HG02938 (cell line): ENCODE data around the gene SMIM24.
"Not testable (repeated sequence)": the region's sequence is repeated elsewhere in the genome, so short reads cannot be mapped to it uniquely, and the experiment has no call there.

Experiments
- ATAC-seq: cut with Tn5 transposase; IDR thresholded peaks from one replicate; pipeline ENCODE4 v1.9.1; 2021; ENCODE audit warnings: mild to moderate bottlenecking, moderate library complexity; ENCODE audit not compliant: unreplicated experiment

Gene SMIM24

DNA sequence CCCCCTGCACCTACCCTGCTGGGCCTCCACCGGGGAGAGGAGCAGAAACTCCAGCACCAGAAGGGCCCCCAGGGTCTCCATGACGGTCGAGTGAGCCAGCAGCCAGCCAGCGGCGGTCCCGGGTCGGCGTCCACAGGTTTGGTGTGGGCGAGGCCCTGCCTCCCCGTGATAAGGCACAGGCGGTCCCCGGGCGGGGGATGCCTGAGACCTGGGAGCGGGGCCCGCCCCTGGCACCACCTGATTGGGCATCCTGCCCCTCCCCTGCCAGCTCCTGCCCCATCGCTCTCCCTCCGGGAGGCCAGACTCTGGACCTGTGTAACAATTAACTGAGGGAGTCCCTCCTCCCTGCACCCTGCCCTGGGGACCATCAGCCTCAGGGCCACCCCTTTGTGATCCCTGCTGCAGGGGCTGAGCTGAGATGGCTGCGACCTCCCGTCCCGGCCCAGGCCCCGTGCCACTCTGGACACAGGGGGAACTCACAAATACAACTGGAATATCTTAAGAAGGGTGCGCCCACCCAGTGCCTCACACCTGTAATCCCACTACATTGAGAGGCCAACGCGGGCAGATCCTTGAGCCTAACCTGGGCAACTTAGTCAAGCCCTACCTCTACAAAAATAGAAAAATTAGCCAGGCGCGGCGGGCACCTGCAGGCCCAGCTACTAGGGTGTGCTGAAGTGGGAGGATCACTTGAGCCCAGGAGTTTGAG, at the start of gene SMIM24:
Gene SMIM24, minus strand, starts transcription at position 143 of the 709 bp plus-strand sequence. Its CDS starts 62 bp downstream, at position 81.
- no peak for ATAC-seq

DNA sequence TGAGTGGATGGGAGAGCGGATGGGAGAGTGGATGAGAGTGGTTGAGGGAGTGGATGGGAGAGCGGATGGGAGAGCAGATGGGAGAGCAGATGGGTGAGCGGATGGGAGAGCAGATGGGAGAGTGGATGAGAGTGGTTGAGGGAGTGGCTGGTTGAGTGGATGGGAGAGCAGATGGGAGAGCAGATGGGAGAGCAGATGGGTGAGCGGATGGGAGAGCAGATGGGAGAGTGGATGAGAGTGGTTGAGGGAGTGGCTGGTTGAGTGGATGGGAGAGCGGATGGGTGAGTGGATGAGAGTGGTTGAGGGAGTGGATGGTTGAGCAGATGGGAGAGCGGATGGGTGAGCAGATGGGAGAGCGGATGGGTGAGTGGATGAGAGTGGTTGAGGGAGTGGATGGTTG, 49.0 kb upstream of the SMIM24 start:
- not testable (repeated sequence) for ATAC-seq

DNA sequence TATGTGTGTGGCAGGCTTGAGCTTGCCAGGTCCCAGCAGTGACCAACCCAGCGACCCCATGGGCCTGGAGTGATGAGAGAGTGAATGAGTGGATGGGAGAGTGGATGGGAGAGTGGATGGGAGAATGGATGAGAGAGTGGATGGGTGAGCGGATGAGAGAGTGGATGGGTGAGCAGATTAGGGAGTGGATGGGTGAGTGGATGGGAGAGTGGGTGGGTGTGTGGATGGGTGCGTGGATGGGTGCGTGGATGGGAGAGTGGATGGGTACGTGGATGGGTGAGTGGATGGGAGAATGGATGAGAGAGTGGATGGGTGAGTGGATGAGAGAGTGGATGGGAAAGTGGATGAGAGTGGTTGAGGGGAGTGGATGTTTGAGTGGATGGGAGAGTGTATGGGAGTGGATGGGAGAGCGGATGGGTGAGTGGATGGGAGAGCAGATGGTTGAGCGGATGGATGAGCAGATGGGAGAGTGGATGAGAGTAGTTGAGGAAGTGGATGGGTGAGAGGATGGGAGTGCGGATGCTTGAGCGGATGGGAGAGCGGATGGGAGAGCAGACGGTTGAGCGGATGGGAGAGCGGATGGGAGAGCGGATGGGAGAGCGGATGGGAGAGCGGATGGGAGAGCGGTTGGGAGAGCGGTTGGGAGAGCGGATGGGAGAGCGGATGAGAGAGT, 48.4 kb upstream of the SMIM24 start:
- ATAC-seq = no peak

DNA sequence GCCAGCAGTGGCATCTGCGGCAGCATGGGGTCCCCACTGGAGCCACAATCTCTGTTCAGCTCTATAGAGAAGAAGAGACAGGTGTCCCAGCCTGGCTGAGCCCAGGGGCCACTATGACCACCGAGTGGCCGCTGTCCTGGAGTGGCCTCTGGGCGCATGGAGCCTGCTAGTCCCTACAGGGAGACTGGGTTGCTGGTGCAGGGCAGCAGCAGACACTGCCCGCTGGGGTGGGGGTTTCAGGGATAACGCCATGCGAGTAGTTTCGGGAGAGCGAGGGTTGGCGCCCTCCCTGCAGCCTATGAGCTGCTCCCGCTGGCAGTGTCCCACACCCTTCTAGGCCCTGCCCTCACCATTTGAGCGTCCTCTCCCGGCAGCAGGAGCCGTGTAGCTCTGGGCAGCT, 47.8 kb upstream of the SMIM24 start:
- ATAC-seq = no peak

DNA sequence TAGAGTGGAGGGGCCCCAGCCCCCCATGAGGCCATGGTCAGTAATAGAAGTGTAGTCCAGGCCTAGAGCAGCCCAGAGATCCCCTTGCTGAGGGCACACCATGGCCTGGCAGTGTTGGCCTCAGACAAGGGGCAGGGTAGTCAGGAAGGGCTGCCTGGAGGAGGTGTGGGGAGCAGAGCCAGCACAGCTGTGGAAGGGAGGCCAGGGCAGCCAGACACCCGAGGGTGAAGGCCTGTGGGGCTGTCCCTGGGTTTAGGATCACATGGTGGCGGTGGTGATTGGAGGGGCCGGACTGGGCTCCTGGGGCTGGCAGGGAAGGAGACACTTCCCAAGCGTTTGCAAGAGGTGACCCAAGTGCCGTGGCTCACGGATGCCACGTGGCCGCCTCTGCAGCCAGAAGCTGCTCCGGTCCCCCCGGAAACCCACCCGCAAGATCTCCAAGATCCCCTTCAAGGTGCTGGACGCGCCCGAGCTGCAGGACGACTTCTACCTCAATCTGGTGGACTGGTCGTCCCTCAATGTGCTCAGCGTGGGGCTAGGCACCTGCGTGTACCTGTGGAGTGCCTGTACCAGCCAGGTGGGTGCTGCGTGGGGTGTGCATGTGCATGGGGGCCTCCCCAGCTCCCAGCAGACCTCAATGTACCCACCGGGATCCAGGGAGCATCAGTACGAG, 47.0 kb upstream of the SMIM24 start:
- ATAC-seq = no peak

DNA sequence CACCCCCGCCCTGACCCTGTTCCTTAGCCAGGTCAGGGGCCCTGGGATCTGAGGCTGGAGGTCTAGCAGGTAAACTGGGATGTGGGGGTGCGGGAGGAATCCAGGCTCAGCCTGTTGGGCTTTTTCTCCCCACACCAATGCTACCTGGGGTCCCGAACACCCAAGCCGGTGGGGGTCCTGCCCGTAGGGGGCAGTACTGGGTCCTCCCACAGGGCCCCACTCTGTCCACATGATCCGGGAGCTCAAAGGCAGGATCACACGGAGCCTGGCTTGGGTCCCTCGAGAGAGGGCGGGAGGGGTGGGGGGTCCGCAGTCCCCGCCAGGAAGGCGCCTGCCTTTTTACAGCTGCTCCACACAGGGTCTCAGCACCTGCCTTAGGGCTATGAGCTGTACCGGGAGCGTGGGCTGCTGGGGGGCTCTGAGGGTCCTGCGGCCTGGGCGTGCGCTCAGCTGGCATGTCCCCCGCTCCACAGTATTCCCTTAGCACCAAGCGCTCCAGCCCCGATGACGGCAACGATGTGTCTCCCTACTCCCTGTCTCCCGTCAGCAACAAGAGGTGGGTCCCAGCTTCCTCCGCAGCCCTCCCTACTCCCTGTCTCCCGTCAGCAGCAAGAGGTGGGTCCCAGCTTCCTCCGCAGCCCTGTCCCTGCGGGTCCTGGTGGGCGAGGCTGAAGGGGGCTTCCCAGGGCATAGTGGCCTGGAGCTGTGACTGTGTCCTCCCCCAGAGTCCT, 46.3 kb upstream of the SMIM24 start:
- no peak for ATAC-seq

DNA sequence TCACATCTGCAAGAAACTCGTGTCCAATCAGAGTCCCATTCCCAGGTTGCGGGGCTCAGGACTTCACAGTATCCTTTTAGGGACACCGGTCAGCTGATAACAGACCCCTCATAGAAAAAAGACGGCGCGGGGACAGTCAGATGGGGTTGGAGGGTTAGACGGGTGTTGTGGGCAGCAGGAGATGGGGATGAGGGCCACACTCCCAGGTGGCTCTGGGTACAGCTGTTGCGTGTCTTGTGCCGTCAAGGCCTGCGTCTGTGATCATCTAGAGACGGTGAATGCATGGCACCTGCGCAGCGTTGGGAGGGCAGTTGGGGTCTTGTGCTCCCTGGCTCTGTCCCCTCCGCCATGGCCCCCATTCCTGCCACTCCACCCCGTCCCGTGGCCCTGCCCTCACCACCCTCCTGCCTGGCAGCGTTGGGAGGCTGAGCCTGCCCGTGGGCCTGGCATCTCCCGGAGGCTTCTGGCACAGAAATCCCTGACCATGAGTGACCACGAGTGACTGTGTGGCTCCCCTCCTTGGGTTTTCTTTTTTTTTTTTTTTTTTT, 44.7 kb upstream of the SMIM24 start:
- no peak for ATAC-seq

DNA sequence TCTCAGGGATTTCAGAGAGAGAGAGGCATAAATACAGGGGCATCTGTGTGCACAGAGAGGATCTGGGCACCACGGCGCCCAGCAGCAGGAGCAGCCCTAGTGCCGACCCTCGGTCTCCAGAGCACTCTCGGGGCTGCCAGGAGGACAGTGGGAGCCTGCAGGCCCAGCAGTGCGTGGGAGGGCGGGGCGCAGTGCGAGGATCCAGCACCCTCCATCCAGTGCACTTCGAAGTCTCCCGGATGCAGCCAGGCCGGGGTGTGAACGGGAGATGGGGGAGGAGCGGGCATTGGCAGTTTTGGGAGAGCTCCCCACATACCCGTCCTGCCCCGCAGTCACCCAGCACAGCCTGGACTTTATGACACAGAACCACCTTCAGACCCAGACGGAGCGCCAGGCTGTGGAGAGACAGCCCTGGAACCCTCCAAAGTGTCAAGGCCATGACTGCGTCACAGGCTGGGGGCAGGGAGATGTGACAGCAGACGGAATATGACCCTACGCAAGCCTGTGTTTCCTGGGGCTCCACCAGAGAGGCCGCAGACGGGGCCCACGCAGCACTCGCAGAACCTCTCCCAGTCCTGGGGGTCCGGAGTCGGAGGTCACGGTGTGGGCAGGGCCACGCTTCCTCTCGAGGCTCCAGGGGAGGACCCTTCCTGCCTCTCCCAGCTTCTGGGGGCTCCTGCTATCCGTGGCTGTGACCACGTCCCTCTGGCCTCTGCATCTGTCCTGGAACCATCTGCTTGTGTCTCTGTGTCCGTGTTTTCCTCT, 43.9 kb upstream of the SMIM24 start:
- ATAC-seq = no peak

DNA sequence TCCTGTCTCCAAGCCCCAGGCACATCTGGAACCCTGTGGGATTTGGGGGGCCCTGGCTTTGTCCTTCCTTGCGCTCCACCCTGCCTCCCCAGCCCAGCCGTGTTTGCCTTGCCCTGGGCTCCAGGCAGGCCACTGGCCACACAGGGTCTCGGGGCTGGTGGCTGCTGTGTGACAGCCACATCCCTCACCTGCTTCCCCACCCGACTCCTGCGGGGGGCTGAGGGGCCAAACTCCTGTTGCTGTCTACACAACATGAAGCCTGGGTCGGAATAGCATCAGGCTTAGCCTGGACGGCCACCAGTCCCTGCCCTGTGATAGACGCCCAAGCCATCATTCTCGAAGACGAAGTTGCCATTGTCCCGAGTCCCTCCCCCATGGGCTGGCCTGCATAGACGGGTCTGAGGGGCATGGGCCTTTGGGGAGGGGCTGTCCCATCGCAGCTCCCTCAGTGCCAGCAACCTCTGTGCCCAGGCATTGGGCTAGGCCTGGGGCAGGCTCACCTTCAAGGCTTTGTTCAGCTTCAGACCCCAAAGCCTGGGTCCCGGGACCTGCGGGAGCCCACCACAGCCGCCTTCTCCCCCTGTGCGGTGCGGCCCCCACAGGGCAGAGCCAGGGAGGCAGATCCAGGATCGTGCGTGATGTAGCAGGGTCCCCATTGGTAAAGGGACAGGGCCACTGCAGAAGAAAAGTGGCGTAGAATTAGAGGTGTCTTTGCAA, 43.2 kb upstream of the SMIM24 start:
- no peak for ATAC-seq

DNA sequence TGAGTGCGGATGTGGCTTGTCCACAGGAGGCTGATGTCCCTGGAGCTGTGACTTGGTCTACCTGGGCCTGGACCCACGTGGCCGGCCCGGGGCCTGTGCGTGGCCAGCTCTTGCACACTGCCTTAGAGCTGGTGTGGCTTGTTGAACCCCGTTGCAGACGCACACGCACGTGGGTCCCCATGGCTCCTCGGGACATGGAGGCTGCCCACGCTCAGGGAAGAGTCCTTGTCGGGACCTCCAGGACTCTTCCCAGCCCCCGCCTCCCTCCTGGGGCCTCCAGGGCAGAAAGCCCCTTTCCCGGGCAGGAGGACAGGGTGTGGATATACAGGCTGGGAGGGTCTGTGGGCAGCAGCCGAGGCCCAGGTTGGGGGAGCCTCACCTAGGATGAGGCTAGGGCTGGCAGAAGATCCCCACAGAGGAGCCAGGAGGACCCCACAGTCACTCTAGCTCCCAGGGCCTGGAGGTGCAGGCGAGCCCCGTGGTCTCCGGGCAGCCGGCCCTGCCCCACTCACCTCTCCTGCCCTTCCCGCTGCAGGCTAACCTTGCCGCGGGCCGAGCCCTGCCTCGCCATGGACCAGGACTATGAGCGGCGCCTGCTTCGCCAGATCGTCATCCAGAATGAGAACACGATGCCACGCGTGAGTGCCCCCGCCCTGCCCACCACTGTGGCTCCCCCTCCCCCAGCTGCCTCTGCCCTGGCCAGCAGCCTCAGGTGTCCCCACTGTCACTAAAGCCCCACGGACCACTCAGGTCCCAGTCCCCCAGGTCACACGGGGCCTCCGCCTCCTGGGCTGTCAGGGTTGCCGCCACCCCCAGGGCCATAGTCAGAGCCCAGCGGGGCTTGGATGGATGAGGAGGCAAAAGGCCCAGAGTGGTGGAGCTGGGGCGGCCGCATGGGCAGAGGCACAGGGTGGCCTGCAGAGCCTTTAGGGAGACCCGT, 42.4 kb upstream of the SMIM24 start:
- ATAC-seq = no peak

DNA sequence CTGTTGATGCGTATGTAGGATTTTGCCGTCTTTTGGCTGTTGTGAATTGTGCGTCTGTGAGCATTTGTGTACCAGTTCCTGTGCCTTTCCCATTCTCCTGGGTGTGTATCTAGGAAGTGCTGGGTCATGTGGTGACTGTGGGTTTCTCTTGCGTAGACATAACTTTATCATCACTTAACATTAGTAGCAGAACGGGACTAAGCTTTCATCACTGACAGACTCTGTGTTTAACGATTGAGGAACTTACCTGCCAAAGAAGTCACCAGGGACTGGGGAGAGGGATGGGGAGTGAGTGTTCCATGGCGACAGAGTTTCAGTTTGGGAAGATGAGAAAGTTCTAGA, 40.8 kb upstream of the SMIM24 start:
- ATAC-seq = no peak

DNA sequence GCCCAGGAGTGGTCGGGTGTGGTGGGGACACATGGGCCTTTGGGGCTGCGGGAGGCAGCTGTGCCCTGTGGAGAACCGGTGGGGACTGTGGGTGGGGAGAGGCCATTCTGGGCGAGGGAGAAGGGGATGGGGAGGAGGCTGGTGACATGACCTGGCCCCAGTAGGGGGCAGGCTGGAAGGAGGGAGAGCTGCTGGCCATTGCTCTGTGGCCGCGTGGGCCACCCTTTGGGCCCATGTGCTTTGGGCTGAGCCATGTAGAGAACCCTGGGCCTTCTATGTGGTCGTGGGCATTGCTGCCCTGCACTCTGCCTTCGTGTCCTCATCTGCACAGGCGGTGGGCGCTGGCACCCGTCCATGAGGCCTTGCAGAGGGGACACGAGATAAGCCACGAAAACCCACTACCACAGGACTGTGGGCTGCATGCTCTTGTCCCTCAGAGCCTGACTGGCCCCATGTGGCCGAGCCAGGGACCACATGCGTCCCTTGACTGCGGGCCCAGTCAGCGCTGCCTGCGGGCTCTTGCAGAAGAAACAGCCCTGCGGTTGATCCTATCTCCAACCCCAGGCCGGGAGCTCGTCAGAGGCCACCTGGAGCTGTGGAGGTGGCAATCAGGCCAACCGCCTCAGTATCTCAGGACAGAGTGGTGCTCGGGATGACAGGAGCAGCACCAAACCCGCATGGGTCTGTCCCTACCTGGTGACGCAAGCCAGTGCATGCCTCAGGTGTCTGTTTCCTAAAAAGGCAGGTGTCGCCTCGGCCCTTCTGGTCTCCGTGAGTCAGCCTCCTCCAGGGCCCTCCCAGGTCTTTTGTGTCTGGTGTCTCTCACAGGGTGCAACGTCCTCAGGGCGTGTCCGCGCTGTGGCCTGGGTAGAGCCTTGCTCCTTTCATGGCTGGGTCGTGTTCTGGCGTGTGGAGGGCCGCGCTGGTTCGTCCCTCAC, 40.1 kb upstream of the SMIM24 start:
- ATAC-seq = no peak

DNA sequence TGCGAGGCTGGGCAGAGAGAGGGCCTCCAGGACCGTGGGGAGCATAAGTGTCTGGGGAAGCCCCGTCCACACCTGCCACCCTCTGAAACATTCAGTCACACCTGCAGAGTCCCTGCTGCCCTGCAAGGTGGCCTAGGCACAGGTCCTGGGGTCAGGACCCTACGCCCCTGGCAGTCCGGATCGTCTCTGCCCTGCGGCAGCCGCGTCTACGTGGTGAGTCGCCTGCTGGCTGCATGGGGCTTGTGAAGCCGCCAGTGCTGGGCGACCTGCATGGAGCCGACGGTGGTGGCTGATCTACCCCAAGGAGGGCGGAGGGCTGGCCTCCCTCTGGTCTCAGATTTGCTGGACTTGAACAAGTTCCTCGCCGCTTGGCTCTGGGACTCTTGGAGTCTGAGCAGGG, 38.8 kb upstream of the SMIM24 start:
- no peak for ATAC-seq

DNA sequence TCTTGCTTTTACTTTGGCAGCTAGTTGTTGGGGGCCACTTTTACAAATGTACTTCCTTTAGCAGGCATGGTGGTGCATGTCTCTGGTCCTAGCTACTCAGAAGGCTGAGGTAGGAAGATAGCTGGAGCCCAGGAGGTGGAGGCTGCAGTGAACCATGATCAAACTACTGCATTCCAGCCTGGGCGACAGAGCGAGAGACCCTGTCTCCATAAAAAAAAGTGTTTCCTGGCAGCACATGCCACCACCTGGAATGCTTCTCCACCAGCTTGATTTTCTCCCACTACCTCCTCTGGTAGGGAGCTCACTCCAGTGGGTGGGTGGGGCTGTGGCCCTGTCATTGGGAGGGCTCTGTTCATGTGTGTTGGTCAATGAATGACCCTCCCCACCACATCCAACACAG, 38.3 kb upstream of the SMIM24 start:
- no peak for ATAC-seq

DNA sequence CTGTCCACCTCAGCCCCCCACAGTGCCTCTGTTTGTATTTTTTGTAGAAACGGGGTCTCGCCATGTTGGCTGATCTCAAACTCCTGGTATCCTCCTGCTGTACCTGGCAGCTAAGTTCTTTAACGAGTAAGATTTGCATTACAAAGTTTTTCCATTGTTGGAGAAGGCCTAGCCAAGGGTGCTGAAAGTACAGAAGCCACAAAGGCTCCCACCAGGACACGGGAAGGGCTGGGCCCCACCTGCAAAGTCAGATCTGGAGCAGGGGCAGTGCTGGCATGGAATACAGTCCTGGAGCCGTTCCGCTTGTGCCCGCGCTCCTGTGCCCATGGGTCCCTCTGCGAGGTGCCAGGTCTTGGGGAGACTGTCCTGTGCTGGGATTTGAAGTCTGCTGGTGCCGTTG, 37.9 kb upstream of the SMIM24 start:
- ATAC-seq = no peak

DNA sequence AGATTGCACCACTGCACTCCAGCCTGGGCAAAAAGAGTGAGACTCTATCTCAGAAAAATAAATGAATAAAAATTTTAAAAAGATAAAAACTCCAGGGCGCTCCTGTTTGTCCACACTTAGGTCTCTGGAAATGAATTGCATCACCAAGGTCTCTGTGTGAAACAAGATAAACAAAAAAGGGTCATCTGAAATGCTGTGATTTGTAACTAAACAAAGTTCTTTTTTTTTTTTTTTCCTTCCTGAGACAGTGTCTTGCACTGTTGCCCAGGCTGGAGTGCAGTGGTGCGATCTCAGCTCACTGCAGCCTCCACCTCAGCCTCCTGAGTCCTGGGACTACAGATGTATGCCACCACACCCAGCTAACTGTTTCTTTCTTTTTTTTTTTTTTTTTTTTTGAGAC, 37.3 kb upstream of the SMIM24 start:
- ATAC-seq = no peak

DNA sequence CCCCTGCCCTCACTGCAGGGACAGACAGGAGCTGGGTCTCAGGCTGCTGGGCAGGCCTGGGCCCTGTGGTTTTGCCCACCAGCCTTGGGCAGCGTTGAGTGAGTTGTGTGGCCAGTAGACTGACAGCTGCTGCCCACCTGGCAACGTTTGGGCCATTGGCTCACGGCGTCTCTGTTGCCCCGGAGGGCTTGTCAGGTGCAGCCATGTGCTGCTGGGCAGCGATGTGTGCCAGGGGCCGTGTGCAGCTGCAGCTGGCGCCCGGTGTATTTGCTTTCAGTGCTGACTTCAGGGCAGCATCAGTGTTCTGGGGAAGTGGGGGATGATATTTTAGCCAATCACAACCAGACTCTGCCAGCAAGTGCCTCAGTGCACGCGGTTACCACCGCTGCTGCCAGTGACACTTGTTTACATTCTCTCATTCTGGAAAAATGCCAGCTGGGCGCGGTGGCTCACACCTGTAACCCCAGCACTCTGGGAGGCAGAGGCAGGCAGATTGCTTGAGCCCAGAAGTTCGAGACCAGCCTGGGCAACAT, 36.4 kb upstream of the SMIM24 start:
- ATAC-seq = no peak
